H1 (cell line): Measurements from ENCODE around the gene MYCBP2. TPM values are rescaled to one million over a fixed set of nuclear protein-coding genes. Genes with fewer than 3 reads are reported as not detected.

Experiments used
- CTCF ChIA-PET: fragments of 300-600 bp; sonication (Branson Sonifier 250); formaldehyde crosslinking; loops from one replicate; lab custom pipeline; 2021; ENCODE audit not compliant: partially characterized antibody; lab: Charles Lee
- POLR2A ChIA-PET: fragments of 300-600 bp; sonication (Branson Sonifier 250); formaldehyde crosslinking; loops from one replicate; lab custom pipeline; 2021; ENCODE audit warnings: inconsistent platforms; ENCODE audit not compliant: partially characterized antibody; lab: Charles Lee
- DNase-seq, 2 experiments: peaks; one replicate each; pipeline versions ENCODE4 v3.0.0 to v3.0.0-alpha.2; 2010 to 2022; ENCODE audit warnings: low spot score in 2 of 2, low read depth in 1 of 2, mixed read lengths in 1 of 2
- FAIRE-seq: peaks from 2 replicates; lab custom pipeline; 2011; peaks lifted over from hg19 to GRCh38; lab: Jason Lieb, UNC
- H2AFZ ChIP-seq: 2 replicates; pipeline ENCODE4 v1.8.1; 2012; ENCODE audit warnings: low read length, inconsistent platforms
- H2AK5ac ChIP-seq: 2 replicates; pipeline ENCODE4 v1.6.1; 2013; ENCODE audit warnings: low read depth, low read length
- H2BK120ac ChIP-seq: replicated peaks from 2 replicates; pipeline ENCODE3; 2013; ENCODE audit warnings: low read depth, low read length, inconsistent platforms
- H2BK12ac ChIP-seq: 2 replicates; pipeline ENCODE4 v1.6.1; 2013; ENCODE audit warnings: low read depth, low read length
- H2BK15ac ChIP-seq: 2 replicates; pipeline ENCODE4 v1.6.1; 2013; ENCODE audit warnings: low read length
- H2BK20ac ChIP-seq: 2 replicates; pipeline ENCODE4 v1.6.1; 2013; ENCODE audit warnings: low read length
- H2BK5ac ChIP-seq: 2 replicates; pipeline ENCODE4 v1.6.1; 2013; ENCODE audit warnings: low read depth, low read length
- H3K14ac ChIP-seq: 2 replicates; pipeline ENCODE4 v1.6.1; 2013; ENCODE audit warnings: inconsistent platforms; ENCODE audit not compliant: insufficient read length
- H3K18ac ChIP-seq: 2 replicates; pipeline ENCODE4 v1.6.1; 2013; ENCODE audit warnings: low read length; ENCODE audit errors: extremely low read depth
- H3K23ac ChIP-seq: 2 replicates; pipeline ENCODE4 v1.6.1; 2013; ENCODE audit warnings: inconsistent platforms; ENCODE audit not compliant: insufficient read length
- H3K23me2 ChIP-seq: 2 replicates; pipeline ENCODE4 v1.6.1; 2013; ENCODE audit warnings: low read depth, low read length
- H3K27ac ChIP-seq: 2 replicates; pipeline ENCODE4 v1.6.1; 2011; ENCODE audit warnings: low read depth, low read length, inconsistent platforms
- H3K27me3 ChIP-seq, 4 experiments: replicated peaks in 1 of 4; 1 replicate in 1 of 4; 2 replicates in 3 of 4; pipeline versions ENCODE4 v1.6.1 to v1.8.1; 2011 to 2013; ENCODE audit warnings: low read length in 3 of 4, mild to moderate bottlenecking in 3 of 4, inconsistent platforms in 2 of 4, mixed read lengths in 2 of 4, moderate library complexity in 1 of 4; ENCODE audit not compliant: control insufficient read depth in 3 of 4, insufficient read depth in 3 of 4; ENCODE audit errors: extremely low read depth in 1 of 4
- H3K36me3 ChIP-seq, 4 experiments: 2 replicates each; pipeline versions ENCODE4 v1.6.1 to v1.8.1; 2011 to 2013; ENCODE audit warnings: mild to moderate bottlenecking in 4 of 4, low read length in 3 of 4, moderate library complexity in 2 of 4, control low read depth in 1 of 4, inconsistent platforms in 1 of 4; ENCODE audit not compliant: insufficient read depth in 4 of 4, control insufficient read depth in 2 of 4
- H3K4ac ChIP-seq: replicated peaks from 2 replicates; pipeline ENCODE3; 2013; ENCODE audit warnings: low read length, low read depth, mixed read lengths, inconsistent platforms; ENCODE audit not compliant: insufficient read length
- H3K4me1 ChIP-seq, 4 experiments: replicated peaks in 1 of 4; 1 replicate in 1 of 4; 2 replicates in 3 of 4; pipeline versions ENCODE4 v1.6.1 to v1.8.1; 2011 to 2013; ENCODE audit warnings: low read length in 3 of 4, inconsistent platforms in 2 of 4, mixed read lengths in 1 of 4; ENCODE audit not compliant: insufficient read depth in 4 of 4, control insufficient read depth in 3 of 4
- H3K4me2 ChIP-seq, 2 experiments: 2 replicates each; pipeline versions ENCODE4 v1.6.1 to v1.8.1; 2011 to 2013; ENCODE audit warnings: low read depth in 2 of 2, low read length in 2 of 2, control low read depth in 1 of 2, inconsistent platforms in 1 of 2, mild to moderate bottlenecking in 1 of 2; ENCODE audit not compliant: insufficient read depth in 1 of 2
- H3K4me3 ChIP-seq, 4 experiments: fragments of 200-600, 300-600 bp in 1 of 4; sonication (generic), shearing (Covaris generic), sonication (Bioruptor Twin) in 1 of 4; 2 replicates each; pipeline versions ENCODE4 v1.5.1 to v1.8.1; 2011 to 2016; ENCODE audit warnings: low read length in 4 of 4, low read depth in 3 of 4, control low read depth in 2 of 4, inconsistent platforms in 2 of 4, mild to moderate bottlenecking in 2 of 4, mixed read lengths in 1 of 4, moderate library complexity in 1 of 4; ENCODE audit not compliant: insufficient read depth in 2 of 4; ENCODE audit errors: extremely low read depth in 1 of 4
- H3K56ac ChIP-seq: replicated peaks from 2 replicates; pipeline ENCODE3; 2013; ENCODE audit warnings: low read depth, mild to moderate bottlenecking, mixed read lengths, low read length, inconsistent platforms; ENCODE audit not compliant: insufficient read length
- H3K79me1 ChIP-seq: 2 replicates; pipeline ENCODE4 v1.6.1; 2013; ENCODE audit warnings: low read depth, low read length, control low read depth
- H3K79me2 ChIP-seq, 2 experiments: 2 replicates each; pipeline versions ENCODE4 v1.6.1 to v1.8.1; 2012 to 2013; ENCODE audit warnings: low read length in 2 of 2, mild to moderate bottlenecking in 2 of 2, inconsistent platforms in 1 of 2; ENCODE audit not compliant: insufficient read depth in 2 of 2, control insufficient read depth in 1 of 2
- H3K9ac ChIP-seq, 4 experiments: replicated peaks in 1 of 4; 1 replicate in 1 of 4; 2 replicates in 3 of 4; pipeline versions ENCODE4 v1.6.1 to v1.8.1; 2011 to 2013; ENCODE audit warnings: low read depth in 3 of 4, low read length in 3 of 4, control low read depth in 2 of 4, mild to moderate bottlenecking in 2 of 4, moderate library complexity in 2 of 4, inconsistent platforms in 1 of 4; ENCODE audit errors: extremely low read depth in 1 of 4
- H3K9me3 ChIP-seq, 2 experiments: 2 replicates each; pipeline versions ENCODE4 v1.6.1 to v1.8.1; 2012 to 2013; ENCODE audit warnings: mild to moderate bottlenecking in 2 of 2, moderate library complexity in 2 of 2, control low read depth in 1 of 2, inconsistent platforms in 1 of 2, low read depth in 1 of 2, low read length in 1 of 2, mixed read lengths in 1 of 2; ENCODE audit not compliant: insufficient read depth in 2 of 2
- H4K20me1 ChIP-seq, 2 experiments: replicated peaks in 1 of 2; 2 replicates each; pipeline versions ENCODE3 to v1.8.1; 2011 to 2013; ENCODE audit warnings: inconsistent platforms in 2 of 2, low read length in 2 of 2, mild to moderate bottlenecking in 1 of 2; ENCODE audit not compliant: insufficient read depth in 2 of 2, control insufficient read depth in 1 of 2
- H4K5ac ChIP-seq: 2 replicates; pipeline ENCODE4 v1.6.1; 2013; ENCODE audit warnings: low read length, low read depth, mixed read lengths, inconsistent platforms; ENCODE audit not compliant: insufficient read length
- H4K8ac ChIP-seq: 2 replicates; pipeline ENCODE4 v1.8.0; 2013; ENCODE audit warnings: mild to moderate bottlenecking, moderate library complexity, low read length, inconsistent platforms; ENCODE audit not compliant: insufficient read depth; ENCODE audit errors: extremely low read depth
- H4K91ac ChIP-seq: replicated peaks from 2 replicates; pipeline ENCODE3; 2013; ENCODE audit warnings: low read length, mixed read lengths, inconsistent platforms; ENCODE audit not compliant: insufficient read length
- CBX5 ChIP-seq: fragments of 300-800, 300-1000 bp; sonication (generic); IDR thresholded peaks from 2 replicates; pipeline ENCODE4 v1.7.1; 2016; ENCODE audit warnings: antibody characterized with exemption, low read length, low read depth
- WGBS, 2 experiments: shearing (Covaris generic) in 1 of 2; methylation state at CpG; one replicate each; pipeline versions ENCODE4 v1.1.6 to v1.1.7; 2013 to 2015; ENCODE audit warnings: low lambda C conversion rate in 2 of 2, mixed read lengths in 2 of 2, inconsistent platforms in 1 of 2, low coverage in 1 of 2, missing lambda C conversion rate in 1 of 2; ENCODE audit not compliant: insufficient replicate concordance in 2 of 2, insufficient coverage in 1 of 2, insufficient read length in 1 of 2; ENCODE audit errors: extremely low coverage in 1 of 2, missing lambda C conversion rate in 1 of 2; 5-methylcytosine and 5-hydroxymethylcytosine counted together
- polyA plus RNA-seq, 7 experiments: library from polyadenylated mRNA; depleted of rRNA in 3 of 7; stranded (reverse) in 5 of 7; unstranded in 2 of 7; fragments of >200 nt in 5 of 7; fragments of 200-250 nt in 2 of 7; gene quantifications; 1 replicate in 5 of 7; 2 replicates in 1 of 7; 4 replicates in 1 of 7; pipeline versions ENCODE4 v1.2.1 to v1.2.3, GENCODE V29; 2011 to 2013; ENCODE audit warnings: missing spikeins in 2 of 7, mixed read lengths in 2 of 7
- total RNA-seq: library from RNA; stranded (reverse); fragmentation: NEBNext Ultra II Directional; extraction: Animal tissue kit (Norgen Biotek cat#: 25700); gene quantifications from 2 replicates; pipeline ENCODE4 v1.2.1, GENCODE V29; 2021

Gene MYCBP2
- total and polyA plus RNA-seq, 2 of the 8 experiments (the other 6 are each of a cell fraction or from before 2014, with no cell fraction given), result 19.0 to 52.1 TPM

DNA sequence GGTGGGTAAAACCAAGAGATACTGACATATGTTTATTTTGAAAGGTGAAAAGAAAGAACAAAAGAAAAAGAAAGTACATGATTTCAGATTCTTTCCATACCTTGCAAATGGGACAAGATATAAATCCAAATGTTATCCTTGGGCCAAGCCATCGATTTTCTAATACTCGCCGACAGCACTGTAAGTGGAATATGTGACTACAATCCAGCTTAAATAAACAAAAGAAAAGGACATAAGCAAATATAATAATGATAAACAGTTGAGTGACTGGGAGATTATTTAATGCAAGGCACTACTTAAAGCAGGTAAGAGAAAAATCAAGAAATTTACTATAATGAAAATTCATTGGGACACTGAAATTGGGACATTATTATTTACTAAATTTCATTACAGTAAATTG is 270.0 kb downstream of the MYCBP2 start:
- H4K5ac ChIP-seq, result no peak overlapping the region
- no peak overlapping the region for H3K27ac ChIP-seq
- H3K9me3 ChIP-seq, result no peaks in the 10 kb centered on the region
- TF ChIP-seq CBX5, result no peak
- no peak overlapping the region for H3K4me2 ChIP-seq
- POLR2A ChIA-PET, result no interaction called here
- H3K79me1 ChIP-seq, result no peaks in the 10 kb centered on the region
- no peak overlapping the region for H2AK5ac ChIP-seq
- FAIRE-seq (no peak), DNase-seq (no peak)
- no peak overlapping the region for H3K23ac ChIP-seq
- no peak overlapping the region for H2AFZ ChIP-seq
- H2BK12ac ChIP-seq, result no peak overlapping the region
- no peak overlapping the region for H3K4me3 ChIP-seq
- H2BK5ac ChIP-seq, result no peak overlapping the region
- WGBS, 2 experiments, result 91% methylated on average over 3 of the region's 3 CpGs; no CpG with 5 or more reads in 1 of the 2 experiments
- H3K4ac ChIP-seq, result no peak overlapping the region
- no peak overlapping the region for H3K56ac ChIP-seq
- no peak overlapping the region for H3K14ac ChIP-seq
- H2BK15ac ChIP-seq, result no peak overlapping the region
- peaks cover 2 to 31% (median 10%) of the 10 kb centered on the region in 4 experiments; a peak in 5 of 8 replicates for H3K36me3 ChIP-seq
- H4K91ac ChIP-seq, result no peak overlapping the region
- H4K20me1 ChIP-seq, result peaks cover 0 to 4% of the 10 kb centered on the region in 2 experiments
- H3K9ac ChIP-seq, result no peak overlapping the region
- H2BK20ac ChIP-seq, result no peak overlapping the region
- no peaks in the 10 kb centered on the region for H3K23me2 ChIP-seq
- CTCF ChIA-PET, result interaction anchor here (0.6 to 1.3 kb wide), 6 partner anchors 9 to 1423 kb away, joined by 3 to 6 read pairs (median 4); no protein-coding TSS in a partner anchor
- H3K4me1 ChIP-seq, result no peaks in the 10 kb centered on the region
- no peak overlapping the region for H4K8ac ChIP-seq
- H3K27me3 ChIP-seq, result no peaks in the 10 kb centered on the region
- H2BK120ac ChIP-seq, result no peak overlapping the region
- no peaks in the 10 kb centered on the region for H3K79me2 ChIP-seq
- H3K18ac ChIP-seq, result no peak overlapping the region
